AG09319 (cell line): Measurements from ENCODE around the gene GRIK2.

Experiments
- DNase-seq: peaks from one replicate; pipeline ENCODE4 v3.0.0-alpha.2; 2010; ENCODE audit warnings: low read depth; ENCODE audit errors: extremely low read depth
- TF ChIP-seq, protein P1 (sequence below): IDR thresholded peaks from 2 replicates; pipeline ENCODE4 v1.5.1; 2011; ENCODE audit warnings: low read depth, mild to moderate bottlenecking, inconsistent platforms, low read length, moderate library complexity

GRIK2 gene

GRCh38 chr6:101484781-101485180, 91.3 kb downstream of the GRIK2 start:
- DNase-seq, result no peak
- TF ChIP-seq, protein P1, sequence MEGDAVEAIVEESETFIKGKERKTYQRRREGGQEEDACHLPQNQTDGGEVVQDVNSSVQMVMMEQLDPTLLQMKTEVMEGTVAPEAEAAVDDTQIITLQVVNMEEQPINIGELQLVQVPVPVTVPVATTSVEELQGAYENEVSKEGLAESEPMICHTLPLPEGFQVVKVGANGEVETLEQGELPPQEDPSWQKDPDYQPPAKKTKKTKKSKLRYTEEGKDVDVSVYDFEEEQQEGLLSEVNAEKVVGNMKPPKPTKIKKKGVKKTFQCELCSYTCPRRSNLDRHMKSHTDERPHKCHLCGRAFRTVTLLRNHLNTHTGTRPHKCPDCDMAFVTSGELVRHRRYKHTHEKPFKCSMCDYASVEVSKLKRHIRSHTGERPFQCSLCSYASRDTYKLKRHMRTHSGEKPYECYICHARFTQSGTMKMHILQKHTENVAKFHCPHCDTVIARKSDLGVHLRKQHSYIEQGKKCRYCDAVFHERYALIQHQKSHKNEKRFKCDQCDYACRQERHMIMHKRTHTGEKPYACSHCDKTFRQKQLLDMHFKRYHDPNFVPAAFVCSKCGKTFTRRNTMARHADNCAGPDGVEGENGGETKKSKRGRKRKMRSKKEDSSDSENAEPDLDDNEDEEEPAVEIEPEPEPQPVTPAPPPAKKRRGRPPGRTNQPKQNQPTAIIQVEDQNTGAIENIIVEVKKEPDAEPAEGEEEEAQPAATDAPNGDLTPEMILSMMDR, result no peak

GRCh38 chr6:101486124-101486523, 92.6 kb downstream of the GRIK2 start:
- TF ChIP-seq, protein P1, result no peak
- no peak for DNase-seq

GRCh38 chr6:101486726-101487125, 93.2 kb downstream of the GRIK2 start:
- no peak for DNase-seq
- TF ChIP-seq, protein P1, result no peak

DNA sequence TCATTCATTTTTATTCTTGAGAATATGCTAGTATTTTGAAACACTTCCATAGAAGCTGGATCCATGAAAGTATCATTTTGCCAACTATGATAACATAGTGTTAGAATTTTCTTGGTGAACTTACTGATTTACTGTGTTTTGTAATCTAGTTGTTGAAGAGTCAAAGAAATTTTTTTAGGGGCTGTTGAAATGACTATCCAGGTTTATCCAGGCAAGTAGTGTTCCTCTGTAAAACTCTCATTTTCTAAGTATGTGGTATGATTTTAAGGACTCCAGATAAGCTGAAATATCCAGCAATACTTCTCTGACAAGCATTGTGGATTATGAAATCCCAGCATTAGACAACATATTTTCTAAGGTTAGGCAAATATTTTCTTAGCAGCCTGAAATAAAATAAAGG, 95.9 kb downstream of the GRIK2 start:
- TF ChIP-seq, protein P1, result no peak
- DNase-seq, result no peak

DNA sequence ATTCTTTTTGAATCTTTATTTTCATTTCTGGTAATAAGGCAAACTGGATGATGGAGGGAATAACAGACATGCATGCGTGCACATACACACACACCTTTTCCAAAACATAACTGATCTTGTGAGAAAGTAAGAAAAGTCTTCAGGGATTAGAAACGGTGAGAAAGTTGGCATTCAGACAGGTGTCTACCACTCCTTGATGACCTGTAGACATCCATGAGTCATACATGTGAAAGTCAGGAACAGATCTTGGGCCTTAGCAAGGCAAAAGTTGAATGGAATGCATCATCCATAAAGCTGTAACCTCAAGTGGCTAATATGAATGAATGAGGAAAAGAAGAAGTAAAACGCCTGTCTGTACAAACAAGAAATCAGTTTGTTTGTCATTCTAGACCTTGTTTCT, 97.3 kb downstream of the GRIK2 start:
- TF ChIP-seq, protein P1, result no peak
- no peak for DNase-seq

DNA sequence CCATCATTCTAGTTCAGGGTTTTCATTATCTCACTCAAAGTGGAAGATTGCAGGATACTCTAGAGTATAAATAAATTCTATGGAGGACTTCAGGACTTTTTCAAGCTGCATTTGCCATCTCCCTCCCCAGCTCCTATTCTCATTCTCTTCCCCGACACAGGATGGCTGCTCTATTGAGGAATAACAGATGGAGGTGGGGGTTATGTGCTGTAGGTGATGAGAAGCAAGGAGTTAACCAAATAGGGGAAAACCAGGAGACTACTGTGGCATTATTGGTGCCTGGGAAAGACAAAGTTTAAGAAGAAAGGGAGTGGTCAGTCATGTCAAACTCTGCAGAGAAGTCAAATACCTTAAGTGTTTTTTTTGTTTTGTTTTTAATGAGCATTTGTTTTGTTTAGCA, 109.3 kb downstream of the GRIK2 start:
- TF ChIP-seq, protein P1, result no peak
- no peak for DNase-seq

- TF ChIP-seq, protein P1, result no peak
- no peak for DNase-seq
Measured at GRCh38 chr6:101509536-101509935, 116.0 kb downstream of the GRIK2 start.

DNA sequence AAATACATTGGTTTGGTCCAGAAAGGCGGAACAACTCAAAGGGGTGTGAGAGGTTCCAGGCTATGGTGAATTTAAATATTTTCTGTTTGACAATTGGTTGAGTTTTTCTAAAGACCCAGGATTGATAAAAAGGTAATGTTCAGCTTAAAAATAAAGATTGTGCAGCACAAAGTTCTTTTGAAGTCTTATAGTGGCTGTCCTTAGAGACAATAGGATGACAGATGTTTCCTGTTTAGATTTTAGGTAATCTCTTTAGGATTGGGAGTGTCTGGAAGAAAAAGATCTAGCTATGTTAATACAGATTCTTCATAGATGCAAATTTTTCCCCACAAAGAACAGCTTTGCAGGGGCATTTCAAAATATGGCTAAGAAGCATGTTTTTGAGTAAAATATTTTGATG, 119.7 kb downstream of the GRIK2 start:
- no peak for DNase-seq
- TF ChIP-seq, protein P1, result no peak
